IPS DF 4.7 (cell line): ENCODE results near the gene SNX3.
"Not testable (repeated sequence)": the region's sequence is repeated elsewhere in the genome, so short reads cannot be mapped to it uniquely, and the experiment has no call there.

Source experiments
- DNase-seq: peaks from one replicate; pipeline ENCODE4 v3.0.0-alpha.2; 2013; ENCODE audit warnings: low spot score; ENCODE audit errors: extremely low read depth

The SNX3 gene

DNA sequence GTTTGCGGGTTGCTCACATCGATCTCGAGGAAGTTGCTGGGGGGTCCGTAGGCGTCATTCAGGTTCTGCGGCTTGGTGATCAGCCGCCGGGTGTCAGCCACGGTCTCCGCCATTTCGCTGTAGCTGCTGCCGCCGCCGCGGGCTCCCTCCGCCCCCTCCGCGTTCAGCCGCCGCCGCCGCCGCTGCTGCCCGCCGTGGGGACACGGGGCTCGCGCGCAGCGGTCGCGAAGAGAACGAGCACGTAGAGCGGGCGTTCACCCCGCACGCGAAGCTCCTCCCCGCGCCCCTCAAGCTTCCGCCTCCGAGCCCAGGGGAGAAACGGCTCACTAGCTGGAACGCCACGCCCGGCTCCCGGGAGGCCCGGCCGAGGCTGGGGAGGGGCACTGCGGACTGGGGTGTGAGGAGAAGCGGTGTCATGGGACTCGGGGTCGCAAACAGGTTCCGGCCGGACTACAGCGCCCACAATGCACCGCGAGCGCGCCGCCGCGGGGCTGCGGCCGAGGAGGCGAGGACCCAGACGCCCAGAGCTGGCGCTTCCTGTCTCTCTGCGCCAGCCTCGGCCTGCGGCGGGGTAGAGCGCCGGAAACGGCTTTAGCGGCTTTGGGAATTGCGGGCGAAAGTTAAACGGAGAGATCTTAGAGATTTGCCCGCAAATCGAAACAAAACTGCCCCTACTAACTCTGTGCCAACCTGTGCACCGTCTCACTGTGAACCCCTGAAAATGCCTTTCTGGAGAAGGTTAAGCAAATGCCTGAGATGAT, at the start of gene SNX3:
SNX3 (minus strand) TSS at position 232 of the 761 bp plus-strand sequence; CDS start at position 113, 119 bp downstream.
- DNase-seq: no peak

DNA sequence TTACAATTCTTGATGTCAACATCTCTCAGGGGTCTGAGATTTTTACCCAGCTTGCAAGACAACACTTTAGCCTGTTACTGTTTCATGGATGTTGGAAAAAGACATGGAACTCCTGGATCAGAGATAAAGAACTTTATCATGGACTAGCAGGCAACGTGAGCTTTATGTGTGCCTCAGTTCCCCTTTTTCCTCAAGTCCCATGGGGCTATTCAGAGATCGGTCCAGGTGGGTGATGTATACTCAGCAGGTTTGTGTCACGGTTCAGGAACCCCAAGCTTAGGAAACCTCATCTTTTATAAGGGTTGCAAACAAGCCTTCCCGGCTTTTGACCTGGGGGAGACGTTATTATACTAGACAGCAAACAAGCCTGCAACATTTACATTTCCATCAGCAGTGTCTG, 49.0 kb upstream of the SNX3 start:
- no peak for DNase-seq

- DNase-seq: not testable (repeated sequence)
Measured at GRCh38 chr6:108308641-108309040, 47.8 kb upstream of the SNX3 start.

DNA sequence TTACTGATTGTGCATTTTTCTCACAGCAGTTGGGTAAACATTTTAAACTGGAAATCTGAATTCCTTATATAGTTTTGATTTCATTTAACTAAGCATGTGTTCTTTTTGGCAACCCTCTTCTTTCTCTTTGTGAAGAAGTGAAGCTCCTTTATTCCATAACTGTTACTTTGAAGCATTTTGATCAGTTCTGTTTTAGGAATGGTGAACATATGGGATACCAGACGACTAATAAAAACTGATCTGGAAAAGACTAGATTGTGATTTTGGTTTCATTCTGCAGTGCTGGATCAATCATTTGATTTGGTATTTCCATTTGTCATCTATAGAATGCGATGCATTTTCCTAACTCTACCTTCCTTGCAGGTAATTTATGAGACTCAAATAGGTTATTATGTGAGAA, 43.8 kb upstream of the SNX3 start:
- DNase-seq: no peak

DNA sequence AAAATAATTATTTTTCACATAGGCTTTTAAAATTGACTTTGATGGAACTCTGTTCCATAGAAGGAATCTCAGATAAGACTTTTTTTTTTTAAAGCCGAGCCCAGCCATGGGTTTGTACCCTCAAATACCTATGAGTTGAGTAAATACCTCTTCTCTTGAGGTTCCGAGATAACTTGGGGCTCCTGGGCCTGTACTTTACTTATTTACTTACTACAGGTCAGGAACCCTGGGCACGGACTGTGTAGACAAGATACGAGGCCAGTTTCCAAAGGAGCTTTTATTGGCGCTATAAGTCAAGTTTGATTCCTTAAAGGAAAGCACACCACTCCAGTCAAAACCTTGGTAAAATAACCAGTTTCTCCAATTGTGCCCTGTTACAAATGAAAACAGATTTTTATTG, 41.5 kb upstream of the SNX3 start:
- no peak for DNase-seq

GRCh38 chr6:108295676-108296075, 34.8 kb upstream of the SNX3 start:
- DNase-seq: no peak

GRCh38 chr6:108294727-108295625, 34.1 kb upstream of the SNX3 start, which contains the start of gene AFG1L:
Gene AFG1L (plus strand): TSS chr6:108295054. CDS start chr6:108295080, 26 bp downstream.
- DNase-seq: peak; percentile 46

DNA sequence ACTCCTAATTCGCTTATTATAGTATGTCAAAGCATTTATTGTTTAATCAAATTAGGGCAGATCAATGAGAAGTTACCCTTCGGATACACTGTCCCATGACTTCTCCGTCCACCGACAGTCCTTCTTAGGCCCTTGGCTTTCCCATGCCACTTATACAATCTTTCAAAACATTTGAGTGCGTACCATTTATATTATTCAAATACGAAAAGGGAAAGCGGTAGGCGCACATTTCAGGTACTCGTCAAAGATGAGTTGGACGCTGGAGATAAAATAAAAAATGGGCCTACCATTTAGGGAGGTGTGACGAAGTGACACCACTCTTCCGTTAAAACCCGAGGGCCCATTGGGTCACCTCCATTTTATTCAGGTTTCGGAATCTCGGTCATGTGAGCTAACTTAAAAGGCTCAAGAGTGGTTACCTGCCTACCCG, 33.5 kb upstream of the SNX3 start:
- DNase-seq: no peak

DNA sequence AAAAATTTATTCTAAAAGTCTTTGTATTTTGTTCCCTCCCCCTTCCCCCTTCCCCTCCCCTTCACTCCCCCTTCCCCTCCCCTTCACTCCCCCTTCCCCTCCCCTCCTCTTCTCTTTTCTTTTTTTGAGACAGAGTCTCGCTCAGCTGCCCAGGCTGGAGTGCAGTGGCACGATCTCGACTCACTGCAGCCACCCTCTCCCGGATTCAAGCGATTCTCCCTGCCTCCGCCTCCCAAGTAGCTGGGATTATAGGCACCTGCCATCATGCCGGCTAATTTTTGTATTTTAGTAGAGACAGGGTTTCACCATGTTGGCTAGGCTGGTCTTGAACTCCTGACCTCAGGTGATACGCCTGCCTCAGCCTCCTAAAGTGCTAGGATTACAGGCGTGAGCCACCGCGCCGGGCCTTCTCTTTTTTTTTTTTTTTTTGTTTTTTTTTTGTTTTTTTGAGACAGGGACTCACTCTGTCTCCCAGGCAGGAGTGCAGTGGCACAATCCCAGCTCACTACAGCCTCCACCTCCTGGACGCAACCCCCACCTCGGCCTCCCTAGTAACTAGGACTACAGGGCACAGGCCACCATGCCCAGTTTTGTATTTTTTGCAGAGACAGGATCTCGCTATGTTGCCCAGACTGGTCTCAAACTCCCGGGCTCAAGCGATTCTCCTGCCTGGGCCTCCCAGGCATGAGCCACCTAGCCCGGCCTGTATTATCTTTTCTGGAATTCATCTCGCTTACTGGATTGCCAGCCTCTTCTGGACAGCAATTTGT, 32.9 kb upstream of the SNX3 start:
- no peak for DNase-seq

DNA sequence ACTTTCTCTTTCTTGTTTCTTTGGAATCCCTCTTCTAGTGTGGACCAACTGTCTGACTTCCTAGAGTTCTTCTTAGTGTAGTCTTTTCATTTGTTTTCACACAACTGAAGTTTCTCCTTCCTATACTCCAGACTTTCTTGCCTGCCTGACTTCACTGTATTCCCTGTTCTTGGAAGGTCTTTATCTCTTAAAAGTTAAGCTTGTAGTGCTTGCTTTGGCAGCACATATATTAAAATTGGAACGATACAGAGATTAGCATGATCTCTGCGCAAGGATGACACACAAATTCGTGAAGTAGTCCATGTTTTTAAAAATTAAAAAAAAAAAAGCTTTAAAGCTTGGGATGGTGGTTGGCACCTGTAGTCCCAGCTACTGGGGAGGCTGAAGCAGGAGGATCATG, 31.7 kb upstream of the SNX3 start:
- DNase-seq: not testable (repeated sequence)

- no peak for DNase-seq
Measured at GRCh38 chr6:108291091-108291490, 30.3 kb upstream of the SNX3 start.

DNA sequence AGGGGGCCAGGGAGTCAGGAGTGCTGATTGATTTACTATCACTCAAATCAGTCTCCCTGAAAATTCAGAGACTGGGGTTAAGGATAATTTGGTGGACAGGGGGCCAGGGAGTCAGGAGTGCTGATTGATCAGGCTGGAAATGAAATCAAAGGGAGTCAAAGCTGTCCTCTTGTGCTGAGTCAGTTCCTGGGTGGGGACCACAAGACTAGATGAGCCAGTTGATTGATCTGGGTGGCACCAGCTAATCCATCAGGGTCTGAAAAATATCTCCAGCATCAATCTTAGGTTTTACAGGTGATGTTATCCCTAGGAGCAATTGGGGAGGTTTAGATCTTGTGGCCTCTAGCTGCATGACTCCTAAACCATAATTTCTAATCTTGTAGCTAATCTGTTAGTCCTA, 27.9 kb upstream of the SNX3 start:
- DNase-seq: no peak

- DNase-seq: no peak
Measured at GRCh38 chr6:108287373-108287772, 26.5 kb upstream of the SNX3 start.

DNA sequence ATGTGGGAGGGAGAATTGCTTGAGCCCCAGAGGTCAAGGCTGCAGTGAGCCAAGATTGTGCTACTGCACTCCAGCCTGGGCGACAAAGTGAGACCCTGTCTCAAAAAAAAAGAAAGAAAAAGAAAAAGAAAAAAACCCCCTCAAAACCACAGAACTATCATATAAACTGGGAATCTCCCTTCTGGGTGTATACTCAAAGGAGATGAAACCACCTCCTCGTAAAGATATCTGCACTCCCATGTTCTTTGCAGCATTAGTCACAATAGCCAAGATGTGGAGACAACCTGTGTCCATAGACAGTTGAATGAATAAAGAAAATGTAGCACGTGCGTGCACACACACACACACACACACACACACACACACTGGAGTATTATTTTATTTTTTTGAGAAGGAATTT, 25.5 kb upstream of the SNX3 start:
- no peak for DNase-seq

GRCh38 chr6:108285381-108285780, 24.5 kb upstream of the SNX3 start:
- DNase-seq: no peak

- DNase-seq: no peak
Measured at GRCh38 chr6:108277831-108278230, 17.0 kb upstream of the SNX3 start.

DNA sequence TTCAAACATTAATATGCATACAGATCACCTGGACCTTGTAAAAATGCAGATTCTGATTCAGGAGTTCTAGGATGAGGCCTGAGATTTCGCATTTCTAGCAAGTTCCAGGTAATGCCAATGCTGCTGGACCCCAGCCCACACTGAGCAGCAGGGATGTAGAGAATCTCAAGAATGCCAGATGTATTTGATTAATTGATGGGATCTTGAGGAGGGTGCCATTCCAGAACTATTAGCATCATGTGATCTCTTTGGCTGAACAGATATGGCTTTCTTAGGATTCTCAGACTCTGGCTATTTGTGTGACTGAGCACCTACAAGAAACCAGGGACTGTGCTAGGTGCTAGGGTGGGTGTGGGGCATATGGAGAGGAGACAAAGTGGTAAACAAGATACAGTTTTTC, 16.5 kb upstream of the SNX3 start:
- DNase-seq: no peak

DNA sequence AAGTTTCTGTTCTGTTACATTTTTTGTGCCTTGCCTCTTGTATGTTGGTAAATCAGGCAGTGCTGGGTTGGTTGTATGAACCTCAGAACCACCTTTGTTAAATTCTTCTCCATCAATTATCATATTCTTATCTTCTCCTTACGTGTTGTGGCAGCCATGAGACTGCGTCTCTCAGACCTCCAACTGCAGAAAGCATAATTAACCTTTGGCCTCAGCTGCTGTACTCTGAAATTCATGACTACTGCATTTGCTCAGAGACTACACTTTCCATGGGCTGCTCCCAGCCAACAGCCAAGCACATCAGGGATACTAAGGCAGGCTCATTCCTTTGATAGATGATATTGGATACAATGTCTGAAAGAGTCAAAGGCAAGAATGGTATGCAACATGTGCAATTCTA, 15.1 kb upstream of the SNX3 start:
- DNase-seq: no peak

- DNase-seq: no peak
Measured at GRCh38 chr6:108274546-108274945, 13.7 kb upstream of the SNX3 start.

DNA sequence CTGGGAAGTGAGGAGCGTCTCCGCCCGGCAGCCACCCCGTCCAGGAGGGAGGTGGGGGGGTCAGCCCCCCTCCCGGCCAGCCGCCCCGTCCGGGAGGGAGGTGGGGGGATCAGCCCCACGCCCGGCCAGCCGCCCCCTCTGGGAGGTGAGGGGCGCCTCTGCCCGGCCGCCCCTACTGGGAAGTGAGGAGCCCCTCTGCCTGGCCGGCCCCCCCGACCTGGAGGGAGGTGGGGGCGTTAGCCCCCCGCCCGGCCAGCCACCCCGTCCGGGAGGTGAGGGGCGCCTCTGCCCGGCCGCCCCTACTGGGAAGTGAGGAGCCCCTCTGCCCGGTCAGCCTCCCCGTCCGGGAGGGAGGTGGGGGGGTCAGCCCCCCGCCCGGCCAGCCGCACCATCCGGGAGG, 9.1 kb upstream of the SNX3 start:
- DNase-seq: not testable (repeated sequence)

DNA sequence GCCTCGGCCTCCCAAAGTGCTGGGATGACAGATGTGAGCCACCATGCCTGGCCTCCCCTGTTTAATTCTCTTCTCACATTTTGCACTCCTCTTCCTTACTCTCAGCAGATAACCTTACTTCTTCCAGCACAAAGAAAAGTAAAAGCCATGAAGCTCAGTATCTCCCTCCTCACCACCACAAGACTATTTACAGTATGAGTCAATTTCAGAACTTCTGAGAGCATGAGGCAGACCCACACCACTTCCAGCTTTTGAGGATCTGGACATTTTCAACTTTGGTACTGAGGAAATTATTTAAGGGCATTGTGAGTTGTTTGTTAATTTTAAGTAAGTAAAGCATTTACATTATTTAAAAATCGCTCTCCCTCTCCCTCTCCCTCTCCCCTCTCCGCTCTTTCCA, 8.0 kb upstream of the SNX3 start:
- DNase-seq: no peak

- DNase-seq: no peak
Measured at GRCh38 chr6:108263371-108263770, 2.5 kb upstream of the SNX3 start.
